Panc1 (cell line): ENCODE data around the gene CFAP300.

Source experiments
- CTCF ChIP-seq: fragments of 450-650 bp; IDR thresholded peaks from 2 replicates; pipeline ENCODE4 v1.5.1; 2017; ENCODE audit warnings: mild to moderate bottlenecking
- POLR2AphosphoS5 ChIP-seq: IDR thresholded peaks from 2 replicates; pipeline ENCODE4 v1.6.1; 2012; ENCODE audit warnings: mild to moderate bottlenecking, low read depth, low read length, moderate library complexity
- REST ChIP-seq, 2 experiments: IDR thresholded peaks; 2 replicates each; pipeline ENCODE4 v1.6.1; 2011 to 2012; ENCODE audit warnings: low read depth in 2 of 2, control low read depth in 1 of 2, low read length in 1 of 2, mild to moderate bottlenecking in 1 of 2, moderate library complexity in 1 of 2; ENCODE audit not compliant: insufficient read depth in 1 of 2
- TCF7L2 ChIP-seq: IDR thresholded peaks from 2 replicates; pipeline ENCODE4 v1.6.1; 2011; ENCODE audit warnings: mild to moderate bottlenecking, low read depth, low read length, inconsistent platforms

GRCh38 chr11:102085864-102086551 is 38.8 kb downstream of the CFAP300 start:
- TF ChIP-seq CTCF, result no peak
- TF ChIP-seq REST (IDR thresholded peaks at IDR 0.05; ENCODE audit: insufficient read depth in 1 of 2, low read depth in 2 of 2, low read length in 1 of 2), result no peak
- no peak for TF ChIP-seq POLR2AphosphoS5
- peak; percentile 96 for TF ChIP-seq TCF7L2
